ENCODE results near the gene FZD2.

DNA sequence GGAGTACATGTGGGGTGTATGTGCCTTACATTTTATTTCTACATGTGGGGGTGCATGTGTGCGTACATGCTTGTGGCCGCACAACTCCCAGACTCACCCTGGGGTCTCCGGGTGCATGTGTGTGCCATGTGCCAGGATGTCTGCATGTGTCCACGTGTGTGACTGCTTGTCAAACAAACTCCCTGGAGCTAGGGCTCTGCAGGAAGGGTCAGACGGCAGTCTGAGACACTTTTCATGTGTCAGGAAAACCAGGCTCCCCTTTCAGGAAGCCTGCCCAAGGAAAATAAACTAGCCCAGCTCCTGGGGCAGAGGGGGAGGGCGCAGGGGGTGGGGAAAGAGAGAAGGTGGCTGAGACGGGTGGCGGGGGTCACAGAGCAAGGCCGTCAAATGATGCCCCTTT, 44.7 kb downstream of the FZD2 start:
- TF ChIP-seq POLR2A (IDR thresholded peaks at IDR 0.05; ENCODE audit: low read depth, low read length) (no peak), RCOR1 (IDR thresholded peaks at IDR 0.05; ENCODE audit: insufficient replicate concordance, low read length) (no peak), RAD21 (IDR thresholded peaks at IDR 0.05; ENCODE audit: low read length) (no peak), FOS (IDR thresholded peaks at IDR 0.05; ENCODE audit: low read depth, low read length) (no peak), RFX5 (IDR thresholded peaks at IDR 0.05; ENCODE audit: low read depth, low read length) (no peak)
- TF ChIP-seq, protein P1, sequence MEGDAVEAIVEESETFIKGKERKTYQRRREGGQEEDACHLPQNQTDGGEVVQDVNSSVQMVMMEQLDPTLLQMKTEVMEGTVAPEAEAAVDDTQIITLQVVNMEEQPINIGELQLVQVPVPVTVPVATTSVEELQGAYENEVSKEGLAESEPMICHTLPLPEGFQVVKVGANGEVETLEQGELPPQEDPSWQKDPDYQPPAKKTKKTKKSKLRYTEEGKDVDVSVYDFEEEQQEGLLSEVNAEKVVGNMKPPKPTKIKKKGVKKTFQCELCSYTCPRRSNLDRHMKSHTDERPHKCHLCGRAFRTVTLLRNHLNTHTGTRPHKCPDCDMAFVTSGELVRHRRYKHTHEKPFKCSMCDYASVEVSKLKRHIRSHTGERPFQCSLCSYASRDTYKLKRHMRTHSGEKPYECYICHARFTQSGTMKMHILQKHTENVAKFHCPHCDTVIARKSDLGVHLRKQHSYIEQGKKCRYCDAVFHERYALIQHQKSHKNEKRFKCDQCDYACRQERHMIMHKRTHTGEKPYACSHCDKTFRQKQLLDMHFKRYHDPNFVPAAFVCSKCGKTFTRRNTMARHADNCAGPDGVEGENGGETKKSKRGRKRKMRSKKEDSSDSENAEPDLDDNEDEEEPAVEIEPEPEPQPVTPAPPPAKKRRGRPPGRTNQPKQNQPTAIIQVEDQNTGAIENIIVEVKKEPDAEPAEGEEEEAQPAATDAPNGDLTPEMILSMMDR (conservative IDR thresholded peaks at IDR 0.05; ENCODE audit: low read depth, low read length) = no peak
